ENCODE results near the gene TUBAL3.

DNA sequence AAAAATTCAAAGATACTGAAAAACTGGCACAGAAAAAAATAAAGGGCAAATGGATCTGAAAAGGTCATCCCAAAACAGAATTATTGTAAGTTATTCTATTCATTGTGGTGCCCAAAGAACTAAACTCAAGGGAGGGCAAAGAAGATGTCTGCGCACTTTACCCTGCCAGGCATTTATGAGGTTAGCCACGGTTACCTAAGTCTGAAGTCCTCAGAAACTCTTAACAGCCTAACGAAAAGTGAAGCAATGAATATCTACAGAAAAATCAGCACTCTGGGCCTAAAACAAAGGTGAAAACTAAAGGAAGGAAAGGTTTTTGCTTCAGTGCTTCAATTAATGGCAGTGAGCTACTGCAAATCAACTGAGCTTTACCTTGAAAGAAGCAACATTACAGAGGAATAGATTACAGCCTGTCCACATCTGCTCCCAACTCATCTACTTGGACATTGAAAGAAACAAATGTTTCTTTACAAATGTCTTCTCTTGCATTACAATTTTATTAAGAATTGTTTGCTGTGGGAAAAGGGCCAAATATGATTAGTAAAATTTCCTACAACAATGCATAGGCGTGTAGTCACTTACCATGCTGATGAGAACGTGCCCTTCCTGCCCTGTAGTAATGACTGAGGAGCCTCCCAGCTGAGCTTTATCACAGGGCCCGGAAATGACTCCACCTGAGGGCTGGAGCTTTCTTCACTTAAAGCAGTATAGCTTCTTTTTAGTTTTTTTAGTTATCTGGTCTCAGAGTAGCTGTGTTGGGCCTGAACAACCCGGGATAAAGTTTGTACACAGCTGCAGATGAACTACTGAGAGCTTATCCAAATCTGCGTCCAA, at the start of gene TUBAL3:
- TF ChIP-seq CTCF (IDR thresholded peaks at IDR 0.05) (no peak), POLR2A (IDR thresholded peaks at IDR 0.05) (peak in 1 of 2 donors; percentile 24)
